H1 (cell line): Measurements from ENCODE around the gene SYT15. TPM values are rescaled to one million over a fixed set of nuclear protein-coding genes. Genes with fewer than 3 reads are reported as not detected.
"Not testable (repeated sequence)": the region's sequence is repeated elsewhere in the genome, so short reads cannot be mapped to it uniquely, and the experiment has no call there.

Experiments
- CTCF ChIA-PET: fragments of 300-600 bp; sonication (Branson Sonifier 250); formaldehyde crosslinking; loops from one replicate; lab custom pipeline; 2021; ENCODE audit not compliant: partially characterized antibody; lab: Charles Lee
- POLR2A ChIA-PET: fragments of 300-600 bp; sonication (Branson Sonifier 250); formaldehyde crosslinking; loops from one replicate; lab custom pipeline; 2021; ENCODE audit warnings: inconsistent platforms; ENCODE audit not compliant: partially characterized antibody; lab: Charles Lee
- DNase-seq, 2 experiments: peaks; one replicate each; pipeline versions ENCODE4 v3.0.0 to v3.0.0-alpha.2; 2010 to 2022; ENCODE audit warnings: low spot score in 2 of 2, low read depth in 1 of 2, mixed read lengths in 1 of 2
- FAIRE-seq: peaks from 2 replicates; lab custom pipeline; 2011; peaks lifted over from hg19 to GRCh38; lab: Jason Lieb, UNC
- H2AFZ ChIP-seq: 2 replicates; pipeline ENCODE4 v1.8.1; 2012; ENCODE audit warnings: low read length, inconsistent platforms
- H2AK5ac ChIP-seq: 2 replicates; pipeline ENCODE4 v1.6.1; 2013; ENCODE audit warnings: low read depth, low read length
- H2BK120ac ChIP-seq: replicated peaks from 2 replicates; pipeline ENCODE3; 2013; ENCODE audit warnings: low read depth, low read length, inconsistent platforms
- H2BK12ac ChIP-seq: 2 replicates; pipeline ENCODE4 v1.6.1; 2013; ENCODE audit warnings: low read depth, low read length
- H2BK15ac ChIP-seq: 2 replicates; pipeline ENCODE4 v1.6.1; 2013; ENCODE audit warnings: low read length
- H2BK20ac ChIP-seq: 2 replicates; pipeline ENCODE4 v1.6.1; 2013; ENCODE audit warnings: low read length
- H2BK5ac ChIP-seq: 2 replicates; pipeline ENCODE4 v1.6.1; 2013; ENCODE audit warnings: low read depth, low read length
- H3K14ac ChIP-seq: 2 replicates; pipeline ENCODE4 v1.6.1; 2013; ENCODE audit warnings: inconsistent platforms; ENCODE audit not compliant: insufficient read length
- H3K18ac ChIP-seq: 2 replicates; pipeline ENCODE4 v1.6.1; 2013; ENCODE audit warnings: low read length; ENCODE audit errors: extremely low read depth
- H3K23ac ChIP-seq: 2 replicates; pipeline ENCODE4 v1.6.1; 2013; ENCODE audit warnings: inconsistent platforms; ENCODE audit not compliant: insufficient read length
- H3K23me2 ChIP-seq: 2 replicates; pipeline ENCODE4 v1.6.1; 2013; ENCODE audit warnings: low read depth, low read length
- H3K27ac ChIP-seq: 2 replicates; pipeline ENCODE4 v1.6.1; 2011; ENCODE audit warnings: low read depth, low read length, inconsistent platforms
- H3K27me3 ChIP-seq, 4 experiments: replicated peaks in 1 of 4; 1 replicate in 1 of 4; 2 replicates in 3 of 4; pipeline versions ENCODE4 v1.6.1 to v1.8.1; 2011 to 2013; ENCODE audit warnings: low read length in 3 of 4, mild to moderate bottlenecking in 3 of 4, inconsistent platforms in 2 of 4, mixed read lengths in 2 of 4, moderate library complexity in 1 of 4; ENCODE audit not compliant: control insufficient read depth in 3 of 4, insufficient read depth in 3 of 4; ENCODE audit errors: extremely low read depth in 1 of 4
- H3K36me3 ChIP-seq, 4 experiments: 2 replicates each; pipeline versions ENCODE4 v1.6.1 to v1.8.1; 2011 to 2013; ENCODE audit warnings: mild to moderate bottlenecking in 4 of 4, low read length in 3 of 4, moderate library complexity in 2 of 4, control low read depth in 1 of 4, inconsistent platforms in 1 of 4; ENCODE audit not compliant: insufficient read depth in 4 of 4, control insufficient read depth in 2 of 4
- H3K4ac ChIP-seq: replicated peaks from 2 replicates; pipeline ENCODE3; 2013; ENCODE audit warnings: low read length, low read depth, mixed read lengths, inconsistent platforms; ENCODE audit not compliant: insufficient read length
- H3K4me1 ChIP-seq, 4 experiments: replicated peaks in 1 of 4; 1 replicate in 1 of 4; 2 replicates in 3 of 4; pipeline versions ENCODE4 v1.6.1 to v1.8.1; 2011 to 2013; ENCODE audit warnings: low read length in 3 of 4, inconsistent platforms in 2 of 4, mixed read lengths in 1 of 4; ENCODE audit not compliant: insufficient read depth in 4 of 4, control insufficient read depth in 3 of 4
- H3K4me2 ChIP-seq, 2 experiments: 2 replicates each; pipeline versions ENCODE4 v1.6.1 to v1.8.1; 2011 to 2013; ENCODE audit warnings: low read depth in 2 of 2, low read length in 2 of 2, control low read depth in 1 of 2, inconsistent platforms in 1 of 2, mild to moderate bottlenecking in 1 of 2; ENCODE audit not compliant: insufficient read depth in 1 of 2
- H3K4me3 ChIP-seq, 4 experiments: fragments of 200-600, 300-600 bp in 1 of 4; sonication (generic), shearing (Covaris generic), sonication (Bioruptor Twin) in 1 of 4; 2 replicates each; pipeline versions ENCODE4 v1.5.1 to v1.8.1; 2011 to 2016; ENCODE audit warnings: low read length in 4 of 4, low read depth in 3 of 4, control low read depth in 2 of 4, inconsistent platforms in 2 of 4, mild to moderate bottlenecking in 2 of 4, mixed read lengths in 1 of 4, moderate library complexity in 1 of 4; ENCODE audit not compliant: insufficient read depth in 2 of 4; ENCODE audit errors: extremely low read depth in 1 of 4
- H3K56ac ChIP-seq: replicated peaks from 2 replicates; pipeline ENCODE3; 2013; ENCODE audit warnings: low read depth, mild to moderate bottlenecking, mixed read lengths, low read length, inconsistent platforms; ENCODE audit not compliant: insufficient read length
- H3K79me1 ChIP-seq: 2 replicates; pipeline ENCODE4 v1.6.1; 2013; ENCODE audit warnings: low read depth, low read length, control low read depth
- H3K79me2 ChIP-seq, 2 experiments: 2 replicates each; pipeline versions ENCODE4 v1.6.1 to v1.8.1; 2012 to 2013; ENCODE audit warnings: low read length in 2 of 2, mild to moderate bottlenecking in 2 of 2, inconsistent platforms in 1 of 2; ENCODE audit not compliant: insufficient read depth in 2 of 2, control insufficient read depth in 1 of 2
- H3K9ac ChIP-seq, 4 experiments: replicated peaks in 1 of 4; 1 replicate in 1 of 4; 2 replicates in 3 of 4; pipeline versions ENCODE4 v1.6.1 to v1.8.1; 2011 to 2013; ENCODE audit warnings: low read depth in 3 of 4, low read length in 3 of 4, control low read depth in 2 of 4, mild to moderate bottlenecking in 2 of 4, moderate library complexity in 2 of 4, inconsistent platforms in 1 of 4; ENCODE audit errors: extremely low read depth in 1 of 4
- H3K9me3 ChIP-seq, 2 experiments: 2 replicates each; pipeline versions ENCODE4 v1.6.1 to v1.8.1; 2012 to 2013; ENCODE audit warnings: mild to moderate bottlenecking in 2 of 2, moderate library complexity in 2 of 2, control low read depth in 1 of 2, inconsistent platforms in 1 of 2, low read depth in 1 of 2, low read length in 1 of 2, mixed read lengths in 1 of 2; ENCODE audit not compliant: insufficient read depth in 2 of 2
- H4K20me1 ChIP-seq, 2 experiments: replicated peaks in 1 of 2; 2 replicates each; pipeline versions ENCODE3 to v1.8.1; 2011 to 2013; ENCODE audit warnings: inconsistent platforms in 2 of 2, low read length in 2 of 2, mild to moderate bottlenecking in 1 of 2; ENCODE audit not compliant: insufficient read depth in 2 of 2, control insufficient read depth in 1 of 2
- H4K5ac ChIP-seq: 2 replicates; pipeline ENCODE4 v1.6.1; 2013; ENCODE audit warnings: low read length, low read depth, mixed read lengths, inconsistent platforms; ENCODE audit not compliant: insufficient read length
- H4K8ac ChIP-seq: 2 replicates; pipeline ENCODE4 v1.8.0; 2013; ENCODE audit warnings: mild to moderate bottlenecking, moderate library complexity, low read length, inconsistent platforms; ENCODE audit not compliant: insufficient read depth; ENCODE audit errors: extremely low read depth
- H4K91ac ChIP-seq: replicated peaks from 2 replicates; pipeline ENCODE3; 2013; ENCODE audit warnings: low read length, mixed read lengths, inconsistent platforms; ENCODE audit not compliant: insufficient read length
- CTCF ChIP-seq, 3 experiments: IDR thresholded peaks; 1 replicate in 2 of 3; 2 replicates in 1 of 3; pipeline versions ENCODE4 v1.5.1 to v1.6.1; 2011; ENCODE audit warnings: low read length in 3 of 3, mild to moderate bottlenecking in 3 of 3, inconsistent platforms in 2 of 3, low read depth in 1 of 3, moderate library complexity in 1 of 3; ENCODE audit not compliant: insufficient read depth in 1 of 3; ENCODE audit errors: control extremely low read depth in 1 of 3
- RAD21 ChIP-seq, 2 experiments: IDR thresholded peaks in 1 of 2; conservative IDR thresholded peaks in 1 of 2; 2 replicates each; pipeline ENCODE4 v1.6.1; 2011; ENCODE audit warnings: low read depth in 2 of 2, low read length in 2 of 2, improper control_type of control experiment in 1 of 2, inconsistent platforms in 1 of 2, mild to moderate bottlenecking in 1 of 2, moderate library complexity in 1 of 2
- YY1 ChIP-seq: IDR thresholded peaks from 2 replicates; pipeline ENCODE4 v1.6.1; 2011; ENCODE audit warnings: low read depth, mild to moderate bottlenecking, low read length
- WGBS, 2 experiments: shearing (Covaris generic) in 1 of 2; methylation state at CpG; one replicate each; pipeline versions ENCODE4 v1.1.6 to v1.1.7; 2013 to 2015; ENCODE audit warnings: low lambda C conversion rate in 2 of 2, mixed read lengths in 2 of 2, inconsistent platforms in 1 of 2, low coverage in 1 of 2, missing lambda C conversion rate in 1 of 2; ENCODE audit not compliant: insufficient replicate concordance in 2 of 2, insufficient coverage in 1 of 2, insufficient read length in 1 of 2; ENCODE audit errors: extremely low coverage in 1 of 2, missing lambda C conversion rate in 1 of 2; 5-methylcytosine and 5-hydroxymethylcytosine counted together
- polyA plus RNA-seq, 7 experiments: library from polyadenylated mRNA; depleted of rRNA in 3 of 7; stranded (reverse) in 5 of 7; unstranded in 2 of 7; fragments of >200 nt in 5 of 7; fragments of 200-250 nt in 2 of 7; gene quantifications; 1 replicate in 5 of 7; 2 replicates in 1 of 7; 4 replicates in 1 of 7; pipeline versions ENCODE4 v1.2.1 to v1.2.3, GENCODE V29; 2011 to 2013; ENCODE audit warnings: missing spikeins in 2 of 7, mixed read lengths in 2 of 7
- total RNA-seq: library from RNA; stranded (reverse); fragmentation: NEBNext Ultra II Directional; extraction: Animal tissue kit (Norgen Biotek cat#: 25700); gene quantifications from 2 replicates; pipeline ENCODE4 v1.2.1, GENCODE V29; 2021

Gene SYT15
- total and polyA plus RNA-seq, 2 of the 8 experiments (the other 6 are each of a cell fraction or from before 2014, with no cell fraction given) = 0.39 to 0.61 TPM

- H4K5ac ChIP-seq, H2BK15ac ChIP-seq, H2BK120ac ChIP-seq, H2BK20ac ChIP-seq, H2AFZ ChIP-seq, POLR2A ChIA-PET, H4K20me1 ChIP-seq, H2BK5ac ChIP-seq, H3K23ac ChIP-seq, H3K23me2 ChIP-seq, H3K14ac ChIP-seq, H3K9me3 ChIP-seq, H3K27ac ChIP-seq, H2BK12ac ChIP-seq, H3K27me3 ChIP-seq, H3K36me3 ChIP-seq, H3K4ac ChIP-seq, H3K79me2 ChIP-seq, H3K18ac ChIP-seq, H3K79me1 ChIP-seq, H3K56ac ChIP-seq, H3K4me2 ChIP-seq, H4K91ac ChIP-seq, H3K4me3 ChIP-seq, H3K9ac ChIP-seq, H4K8ac ChIP-seq, H2AK5ac ChIP-seq, H3K4me1 ChIP-seq: not testable (repeated sequence)
- 13% methylated on average over 3 of the region's 6 CpGs; no CpG with 5 or more reads in 1 of the 2 experiments for WGBS, 2 experiments
- FAIRE-seq (peak; percentile 97), DNase-seq (peak in 1 of 2 experiments; percentile 81)
- CTCF ChIA-PET = interaction anchor here (1.1 to 1.6 kb wide), 4 partner anchors 15 to 49 kb away, joined by 3 to 6 read pairs (median 4); no protein-coding TSS in a partner anchor
- TF ChIP-seq RAD21 (IDR thresholded peaks at IDR 0.05 in 1 of 2, conservative IDR thresholded peaks at IDR 0.05 in 1 of 2; ENCODE audit: low read depth in 2 of 2, low read length in 2 of 2) = peak; percentile 70 to 71
- peak; percentile 72 to 95 (median 76) for TF ChIP-seq CTCF (IDR thresholded peaks at IDR 0.05; ENCODE audit: control extremely low read depth in 1 of 3, insufficient read depth in 1 of 3, low read depth in 1 of 3, low read length in 3 of 3)
- 0 out of 2 replicates have a peak, but pooled peaks have one; percentile 29 for TF ChIP-seq YY1
These were observed 13.2 kb upstream of the SYT15 start for GRCh38 chr10:46565591-46566332.
